GM12874 (cell line): ENCODE results near the gene EPSTI1.

ENCODE experiments used
- TF ChIP-seq, protein P1 (sequence below): IDR thresholded peaks from 2 replicates; pipeline ENCODE4 v1.5.1; 2011; ENCODE audit warnings: low read depth, mild to moderate bottlenecking, control low read depth, low read length, moderate library complexity; ENCODE audit not compliant: insufficient read depth

The EPSTI1 gene

GRCh38 chr13:42977219-42977659 is 14.8 kb downstream of the EPSTI1 start:
- TF ChIP-seq, protein P1, sequence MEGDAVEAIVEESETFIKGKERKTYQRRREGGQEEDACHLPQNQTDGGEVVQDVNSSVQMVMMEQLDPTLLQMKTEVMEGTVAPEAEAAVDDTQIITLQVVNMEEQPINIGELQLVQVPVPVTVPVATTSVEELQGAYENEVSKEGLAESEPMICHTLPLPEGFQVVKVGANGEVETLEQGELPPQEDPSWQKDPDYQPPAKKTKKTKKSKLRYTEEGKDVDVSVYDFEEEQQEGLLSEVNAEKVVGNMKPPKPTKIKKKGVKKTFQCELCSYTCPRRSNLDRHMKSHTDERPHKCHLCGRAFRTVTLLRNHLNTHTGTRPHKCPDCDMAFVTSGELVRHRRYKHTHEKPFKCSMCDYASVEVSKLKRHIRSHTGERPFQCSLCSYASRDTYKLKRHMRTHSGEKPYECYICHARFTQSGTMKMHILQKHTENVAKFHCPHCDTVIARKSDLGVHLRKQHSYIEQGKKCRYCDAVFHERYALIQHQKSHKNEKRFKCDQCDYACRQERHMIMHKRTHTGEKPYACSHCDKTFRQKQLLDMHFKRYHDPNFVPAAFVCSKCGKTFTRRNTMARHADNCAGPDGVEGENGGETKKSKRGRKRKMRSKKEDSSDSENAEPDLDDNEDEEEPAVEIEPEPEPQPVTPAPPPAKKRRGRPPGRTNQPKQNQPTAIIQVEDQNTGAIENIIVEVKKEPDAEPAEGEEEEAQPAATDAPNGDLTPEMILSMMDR: no peak

- TF ChIP-seq, protein P1: no peak
Measured at GRCh38 chr13:42976066-42976465, 16.0 kb downstream of the EPSTI1 start.

- TF ChIP-seq, protein P1: no peak
Measured at GRCh38 chr13:42973581-42973980, 18.5 kb downstream of the EPSTI1 start.

GRCh38 chr13:42971691-42972347 is 20.2 kb downstream of the EPSTI1 start:
- TF ChIP-seq, protein P1: no peak

GRCh38 chr13:42970824-42971690 is 21.0 kb downstream of the EPSTI1 start:
- TF ChIP-seq, protein P1: peak; percentile 75

DNA sequence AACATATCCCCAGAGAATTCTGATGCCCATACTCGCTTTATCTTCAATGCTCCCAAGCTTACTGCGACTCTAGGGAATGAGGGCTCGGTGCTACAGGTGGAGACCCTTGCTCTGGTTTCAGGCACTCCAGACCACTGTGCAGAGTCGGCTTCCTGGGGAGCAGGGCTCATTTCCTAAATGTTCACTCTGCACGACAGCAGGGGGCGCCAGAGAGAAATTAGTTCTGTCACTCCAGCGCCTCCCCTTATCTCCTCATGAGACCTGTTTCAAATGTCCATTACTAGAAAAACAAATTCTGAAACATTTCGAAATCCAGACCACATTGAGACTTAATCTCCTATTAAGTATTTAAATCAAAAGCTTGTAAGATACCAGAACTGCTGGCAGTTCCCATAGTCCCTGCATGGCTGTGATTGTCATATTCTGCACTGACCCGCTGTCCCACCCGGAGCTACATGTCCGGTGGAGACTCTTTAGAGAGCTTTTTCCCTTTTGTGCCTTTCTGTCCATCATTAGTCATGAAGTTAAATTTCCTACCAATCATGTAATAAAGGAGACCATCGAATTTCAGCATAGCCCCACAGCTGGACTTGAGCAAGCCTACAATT is 22.4 kb downstream of the EPSTI1 start:
- TF ChIP-seq, protein P1: peak; percentile 77

GRCh38 chr13:42968906-42969305 is 23.1 kb downstream of the EPSTI1 start:
- TF ChIP-seq, protein P1: no peak
